ENCODE results near the gene MTA2.

Gene MTA2

DNA sequence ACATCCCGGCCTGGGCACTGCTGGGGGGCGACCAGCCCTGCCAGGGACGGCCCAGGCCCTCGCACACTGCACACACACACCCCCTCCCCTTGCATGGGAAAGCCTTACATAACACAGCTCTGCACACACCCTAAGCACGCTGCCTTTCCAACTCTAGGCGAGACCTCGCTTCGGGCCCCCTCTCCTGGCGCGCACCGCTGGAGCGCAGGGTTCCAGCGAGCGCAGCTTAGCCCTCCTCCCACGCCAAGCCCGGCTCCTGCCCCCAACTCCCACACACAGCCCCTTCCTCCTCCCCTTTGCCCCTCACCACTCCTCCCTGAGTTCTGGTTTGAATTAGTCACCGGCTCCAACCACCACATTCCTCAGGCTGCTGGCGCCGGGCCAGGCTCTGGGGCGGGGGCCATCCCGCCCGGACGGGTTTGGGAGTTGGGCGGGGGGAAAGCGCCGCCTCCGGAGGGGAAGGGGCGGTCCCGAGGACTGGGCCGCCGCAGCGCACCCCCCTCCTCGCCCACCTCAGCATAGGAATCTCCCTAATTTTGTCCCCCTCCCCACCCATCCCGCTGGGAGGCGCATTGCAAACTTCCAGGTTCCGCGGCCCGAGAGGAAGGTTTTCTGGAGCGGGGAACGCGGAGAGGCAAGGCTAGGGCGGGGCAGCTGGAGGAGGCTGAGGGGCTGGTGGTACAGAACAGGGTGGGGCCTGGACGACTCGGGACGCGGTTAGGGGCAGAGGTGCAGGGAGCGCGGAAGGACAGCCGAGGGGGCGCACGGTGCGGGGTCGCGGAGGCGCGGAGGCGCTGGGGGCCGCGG is 56.0 kb downstream of the MTA2 start:
- DNase-seq = no peak

DNA sequence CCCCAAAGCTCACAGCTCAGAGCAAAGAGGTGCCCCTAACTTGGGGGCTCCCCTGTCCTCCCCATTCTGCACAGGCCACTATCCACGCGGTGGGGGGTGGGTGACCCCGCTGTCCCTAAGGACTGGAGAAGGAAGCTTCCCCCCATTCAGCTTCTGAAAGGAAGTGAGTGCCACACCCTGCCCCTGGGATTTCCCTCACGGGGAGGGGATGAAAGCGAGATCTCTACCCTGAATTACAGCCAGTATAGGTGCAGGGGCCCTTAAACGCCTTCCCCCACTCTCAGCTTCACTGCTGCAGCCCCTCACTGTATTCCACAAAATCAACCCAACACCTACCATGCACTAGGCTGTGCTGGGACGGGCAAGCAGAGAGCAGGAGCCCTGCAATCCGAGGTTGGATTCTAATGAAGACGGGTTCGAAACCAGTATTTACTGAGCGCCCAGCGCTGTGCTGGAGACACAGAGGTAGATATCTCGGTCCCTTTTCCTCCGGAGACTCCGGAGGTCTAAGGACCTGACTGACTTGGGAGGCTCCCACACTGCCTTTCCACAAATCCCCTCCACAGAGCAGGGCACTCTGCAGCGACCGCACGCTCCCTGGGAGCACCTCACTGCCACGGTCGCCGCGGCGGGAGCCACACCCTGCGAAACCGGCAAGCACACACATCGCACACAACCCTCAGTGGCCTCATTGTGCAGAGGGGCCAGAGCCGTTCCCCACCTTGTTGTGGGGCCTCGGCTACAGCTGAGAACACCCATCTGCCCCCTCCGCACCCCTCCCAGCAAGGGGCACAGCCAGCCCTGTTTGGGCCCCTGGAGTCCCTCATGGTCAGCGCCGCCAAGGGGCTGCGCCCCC is 56.9 kb downstream of the MTA2 start:
- no peak for DNase-seq

DNA sequence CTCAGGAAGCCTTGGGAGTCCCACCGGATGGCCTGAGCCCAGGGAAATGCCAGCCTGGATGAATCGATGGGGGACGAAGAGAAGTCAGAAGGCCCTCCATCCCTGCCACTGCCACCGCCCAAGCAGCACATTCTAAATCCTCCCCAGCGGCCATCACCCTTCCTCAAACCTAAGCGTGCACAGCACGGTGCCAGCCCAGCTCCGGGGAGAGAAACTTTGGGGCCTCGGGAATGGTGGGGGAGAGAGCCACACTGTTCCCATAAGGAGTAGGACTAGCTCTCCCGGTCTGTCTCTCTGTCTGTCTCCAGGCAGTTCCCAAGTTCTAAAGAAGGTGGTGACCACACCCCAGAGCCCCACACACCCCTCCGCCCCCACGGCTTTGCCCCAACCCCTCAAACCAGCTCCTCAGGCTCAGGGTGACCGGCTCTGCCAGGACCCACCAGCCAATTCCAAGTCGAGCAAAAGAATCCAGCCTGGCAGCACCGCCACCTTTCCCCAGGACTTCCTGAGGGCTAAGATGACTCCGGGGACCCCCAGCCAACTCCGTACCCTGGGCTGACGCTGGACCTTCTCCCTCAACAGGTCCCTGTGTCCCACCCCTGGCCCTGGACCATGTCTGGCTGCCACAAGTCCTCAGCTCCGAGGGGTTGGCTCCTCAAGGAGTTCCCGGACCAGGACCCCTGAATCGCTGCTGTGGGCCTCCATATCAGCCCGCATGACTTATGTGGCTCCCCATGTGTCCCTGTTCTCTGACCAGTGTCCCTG is 57.8 kb downstream of the MTA2 start:
- no peak for DNase-seq

Measured in hippocampal formation (tissue), 2 donors.